GM12878 (cell line): ENCODE results near the gene ABCC4. TPM values are rescaled to one million over a fixed set of nuclear protein-coding genes. Genes with fewer than 3 reads are reported as not detected.
A peak's percentile ranks its signal among the peaks of the same experiment; 100 is the strongest.

Source experiments
- ATAC-seq: fragments of 200-7000 bp; cut with Tn5 transposase; 3 replicates; pipeline ENCODE4 v1.9.1; 2020; ENCODE audit warnings: mild to moderate bottlenecking, moderate library complexity
- BruUV-seq: library from RNA; stranded (reverse); fragments of 400-500 nt; replicated peaks from 2 replicates; lab custom pipeline; 2021; lab: Mats Ljungman, UMichigan
- CTCF ChIA-PET: fragments of 300-600 bp; sonication (Branson Sonifier 250); formaldehyde crosslinking; extraction: SDS; loops from one replicate; lab custom pipeline; 2021; ENCODE audit warnings: inconsistent platforms; lab: Yijun Ruan, JAX
- POLR2A ChIA-PET: fragments of 350-600 bp; formaldehyde crosslinking; extraction: SDS; loops from one replicate; lab custom pipeline; 2021; ENCODE audit warnings: inconsistent platforms; lab: Charles Lee
- RAD21 ChIA-PET: fragments of 300-600 bp; sonication (Branson Sonifier 250); formaldehyde crosslinking; loops from one replicate; lab custom pipeline; 2023; ENCODE audit warnings: antibody characterized with exemption; ENCODE audit not compliant: unreplicated experiment; lab: Charles Lee
- SMC1A ChIA-PET: fragments of 300-600 bp; sonication (Branson Sonifier 250); formaldehyde crosslinking; loops from one replicate; lab custom pipeline; 2023; ENCODE audit not compliant: unreplicated experiment, uncharacterized antibody; lab: Charles Lee
- DNase-seq: peaks from one replicate; pipeline ENCODE4 v3.0.0-alpha.2; 2011; ENCODE audit warnings: low read depth, low spot score
- FAIRE-seq: peaks from 3 replicates; lab custom pipeline; 2011; peaks lifted over from hg19 to GRCh38; lab: Jason Lieb, UNC
- H2AFZ ChIP-seq: 2 replicates; pipeline ENCODE4 v1.6.0; 2011; ENCODE audit warnings: low read depth, low read length, control low read depth; ENCODE audit not compliant: control insufficient read depth
- H3K27ac ChIP-seq: 2 replicates; pipeline ENCODE4 v1.5.1; 2011; ENCODE audit warnings: control low read depth; ENCODE audit not compliant: control insufficient read depth, insufficient read depth
- H3K27me3 ChIP-seq, 2 experiments: replicated peaks in 1 of 2; 2 replicates each; pipeline versions ENCODE4 v1.6.0 to v1.6.1; 2011; ENCODE audit warnings: low read length in 1 of 2; ENCODE audit not compliant: control insufficient read depth in 2 of 2, insufficient read depth in 2 of 2
- H3K36me3 ChIP-seq, 2 experiments: 2 replicates each; pipeline ENCODE4 v1.5.1; 2011; ENCODE audit warnings: low read length in 1 of 2; ENCODE audit not compliant: control insufficient read depth in 2 of 2, insufficient read depth in 2 of 2
- H3K4me1 ChIP-seq: 2 replicates; pipeline ENCODE4 v1.6.1; 2011; ENCODE audit warnings: mild to moderate bottlenecking, low read length, moderate library complexity, mixed read lengths; ENCODE audit not compliant: control insufficient read depth, insufficient read depth
- H3K4me2 ChIP-seq: 2 replicates; pipeline ENCODE4 v1.6.0; 2011; ENCODE audit warnings: control low read depth; ENCODE audit not compliant: control insufficient read depth, insufficient read depth
- H3K4me3 ChIP-seq: fragments of 200-600 bp; sonication (generic); 2 replicates; pipeline ENCODE4 v1.5.1; 2016
- H3K79me2 ChIP-seq: 2 replicates; pipeline ENCODE4 v1.6.0; 2011; ENCODE audit warnings: low read length; ENCODE audit not compliant: control insufficient read depth, insufficient read depth
- H3K9ac ChIP-seq: 2 replicates; pipeline ENCODE4 v1.8.0; 2011; ENCODE audit warnings: low read length, control low read depth, mixed read lengths; ENCODE audit not compliant: control insufficient read depth, insufficient read depth
- H3K9me3 ChIP-seq: replicated peaks from 3 replicates; pipeline ENCODE4 v1.5.1; 2011; ENCODE audit warnings: mild to moderate bottlenecking, low read length; ENCODE audit not compliant: control insufficient read depth, insufficient read depth
- H4K20me1 ChIP-seq: 2 replicates; pipeline ENCODE4 v1.6.0; 2011; ENCODE audit not compliant: control insufficient read depth, insufficient read depth
- DPF2 ChIP-seq: fragments of 450-650 bp; IDR thresholded peaks from 2 replicates; pipeline ENCODE4 v1.6.1; 2017; ENCODE audit warnings: mild to moderate bottlenecking
- EGR1 ChIP-seq, 2 experiments: IDR thresholded peaks; 1 replicate in 1 of 2; 2 replicates in 1 of 2; pipeline ENCODE4 v1.6.1; 2011 to 2012; ENCODE audit warnings: low read depth in 2 of 2, low read length in 2 of 2, borderline replicate concordance in 1 of 2, mild to moderate bottlenecking in 1 of 2, moderate library complexity in 1 of 2
- FOXM1 ChIP-seq: IDR thresholded peaks from 2 replicates; pipeline ENCODE4 v1.6.1; 2012; ENCODE audit warnings: low read depth, mild to moderate bottlenecking, inconsistent platforms, low read length, moderate library complexity
- IKZF1 ChIP-seq: fragments of 450-650 bp; conservative IDR thresholded peaks from 2 replicates; pipeline ENCODE4 v1.6.1; 2017; ENCODE audit warnings: antibody characterized with exemption, mild to moderate bottlenecking
- MXI1 ChIP-seq: fragments of 150-350 bp; IDR thresholded peaks from 2 replicates; pipeline ENCODE4 v1.6.1; 2011; ENCODE audit warnings: low read depth, mild to moderate bottlenecking, inconsistent platforms, low read length, improper control_type of control experiment
- PML ChIP-seq: IDR thresholded peaks from 2 replicates; pipeline ENCODE4 v1.6.1; 2012; ENCODE audit warnings: low read length, inconsistent platforms
- RUNX3 ChIP-seq: IDR thresholded peaks from 2 replicates; pipeline ENCODE4 v1.6.1; 2012; ENCODE audit warnings: low read length, inconsistent platforms
- WGBS: methylation state at CpG from one replicate; pipeline ENCODE4 v1.1.6; 2016; ENCODE audit warnings: low lambda C conversion rate; ENCODE audit not compliant: insufficient replicate concordance, insufficient coverage; ENCODE audit errors: missing lambda C conversion rate; 5-methylcytosine and 5-hydroxymethylcytosine counted together
- in situ Hi-C: fragments of 300-500 bp; cut with MboI; formaldehyde crosslinking; loops from 9 replicates; pipeline ENCODE4 v1.14.3; 2018; ENCODE audit warnings: mixed read lengths
- intact Hi-C: fragments of 100-400 bp; cut with micrococcal nuclease; formaldehyde crosslinking; loops from one replicate; pipeline ENCODE4 v1.14.2; 2022; ENCODE audit not compliant: unreplicated experiment
- polyA plus RNA-seq, 11 experiments: library from polyadenylated mRNA; depleted of rRNA in 4 of 11; unstranded in 6 of 11; stranded (reverse) in 5 of 11; fragments of >200 nt; fragmentation: Nextera tagmentation in 4 of 11; fragmentation: Illumina TruSeq in 1 of 11; extraction: Ambion mirVana in 4 of 11; extraction: Trizol in 1 of 11; gene quantifications; 1 replicate in 1 of 11; 2 replicates in 10 of 11; pipeline versions ENCODE4 v1.2.1 to v1.2.3, GENCODE V29; 2011 to 2016; ENCODE audit warnings: inconsistent platforms in 2 of 11, missing spikeins in 2 of 11, low read depth in 1 of 11
- total RNA-seq, 4 experiments: library from RNA; depleted of rRNA in 3 of 4; stranded (reverse); fragments of >200 nt in 3 of 4; fragmentation: Illumina TruSeq in 1 of 4; extraction: Trizol in 1 of 4; gene quantifications; 2 replicates each; pipeline versions ENCODE4 v1.2.1 to v1.2.3, GENCODE V29; 2013 to 2021

Gene ABCC4
- total and polyA plus RNA-seq, 10 of the 15 experiments (the other 5 are each of a cell fraction or from before 2014, with no cell fraction given) = 7.2 to 44.4 (median 24.1) TPM

DNA sequence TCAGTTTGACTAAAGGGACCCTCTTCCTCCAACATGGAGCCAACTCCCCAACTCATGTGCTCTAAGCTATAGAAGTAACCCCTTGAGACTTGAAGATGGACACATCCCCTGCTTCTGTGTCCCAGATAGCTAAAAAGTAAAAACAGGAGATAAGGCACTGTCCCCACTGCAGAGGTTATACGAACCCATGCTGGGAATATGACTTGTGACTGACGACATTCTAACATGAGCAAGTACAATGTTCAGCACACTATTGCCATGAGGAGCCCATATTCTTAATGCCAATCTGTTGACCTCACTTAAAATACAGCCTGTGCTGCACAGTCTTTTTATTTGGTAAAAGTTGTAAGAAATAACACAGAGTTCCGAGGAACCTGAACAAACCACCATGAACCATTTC is 71.4 kb downstream of the ABCC4 start:
- H3K27ac ChIP-seq = no peak overlapping the region
- in situ Hi-C loops = no loop called here
- CTCF ChIA-PET = interaction anchor here (0.7 to 10.6 kb wide), 6 partner anchors 10 to 174 kb away, joined by 3 to 107 read pairs (median 4); partner anchors contain the start of gene ABCC4
- intact Hi-C loops = no loop called here
- 78% methylated on average over 3 of the region's 3 CpGs for WGBS
- H2AFZ ChIP-seq = no peak overlapping the region
- POLR2A ChIA-PET = interaction anchor here (0.9 to 3.4 kb wide), 6 partner anchors 10 to 71 kb away, joined by 3 to 18 read pairs (median 4); no protein-coding TSS in a partner anchor
- no peak overlapping the region for H3K4me3 ChIP-seq
- H4K20me1 ChIP-seq = no peaks in the 10 kb centered on the region
- RAD21 ChIA-PET = interaction anchor here (1.0 to 5.1 kb wide), 5 partner anchors 9 to 68 kb away, joined by 3 to 79 read pairs (median 4); partner anchors contain the start of gene ABCC4
- TF ChIP-seq PML (no peak), DPF2 (no peak), MXI1 (no peak), FOXM1 (no peak)
- no peak overlapping the region for H3K4me2 ChIP-seq
- H3K4me1 ChIP-seq = peaks cover 42% of the 10 kb centered on the region
- H3K9me3 ChIP-seq = no peaks in the 10 kb centered on the region
- H3K79me2 ChIP-seq = peaks cover 23% of the 10 kb centered on the region
- ATAC-seq = no peak
- no peaks in the 10 kb centered on the region for H3K27me3 ChIP-seq
- no peak for FAIRE-seq
- BruUV-seq = no TSS peak
- no peak overlapping the region for H3K9ac ChIP-seq
- DNase-seq = no peak
- SMC1A ChIA-PET = interaction anchor here (0.7 to 9.7 kb wide), 10 partner anchors 10 to 169 kb away, joined by 3 to 109 read pairs (median 4); no protein-coding TSS in a partner anchor
- H3K36me3 ChIP-seq = peaks cover 1 to 10% of the 10 kb centered on the region in 2 experiments; a peak in 1 of 4 replicates

DNA sequence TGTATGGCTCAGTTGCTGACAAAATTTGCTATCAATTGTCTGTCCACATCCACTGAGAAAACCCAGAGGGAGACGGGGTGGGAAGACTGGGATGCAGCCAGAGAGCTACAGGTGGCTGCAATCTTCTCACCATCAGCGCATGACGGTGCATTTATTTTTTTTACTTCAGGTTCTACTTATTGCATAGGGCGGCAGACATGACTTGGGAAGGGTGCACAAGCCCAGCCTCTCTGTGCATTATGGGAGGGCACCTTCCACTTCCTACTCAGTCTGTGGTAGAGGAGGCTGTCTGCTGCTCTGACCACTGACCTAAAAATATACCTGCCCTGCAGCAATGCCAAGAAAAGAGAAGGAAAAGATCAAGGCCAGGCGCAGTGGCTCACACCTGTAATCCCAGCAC is 73.1 kb downstream of the ABCC4 start:
- peak overlapping the region; percentile 52 for H3K4me2 ChIP-seq
- peak overlapping the region; percentile 98 for H3K27ac ChIP-seq
- H3K79me2 ChIP-seq = peaks cover 25% of the 10 kb centered on the region
- 63% methylated on average over 5 of the region's 5 CpGs for WGBS
- no peaks in the 10 kb centered on the region for H4K20me1 ChIP-seq
- in situ Hi-C loops = no loop called here
- ChIA-PET SMC1A (interaction anchor here (1.1 to 9.7 kb wide), 7 partner anchors 13 to 71 kb away, joined by 4 to 129 read pairs (median 28); partner anchors contain the start of gene ABCC4), POLR2A (interaction anchor here (1.0 to 6.9 kb wide), 5 partner anchors 11 to 71 kb away, joined by 3 to 54 read pairs (median 21); partner anchors contain the start of gene ABCC4), CTCF (interaction anchor here (0.7 to 10.6 kb wide), 4 partner anchors 47 to 133 kb away, joined by 3 to 107 read pairs (median 4); partner anchors contain the start of gene ABCC4), RAD21 (interaction anchor here (1.0 to 6.9 kb wide), 8 partner anchors 8 to 152 kb away, joined by 3 to 88 read pairs (median 32); partner anchors contain the start of gene ABCC4)
- no peaks in the 10 kb centered on the region; the same call in 2 of the 3 replicates for H3K9me3 ChIP-seq
- FAIRE-seq (no peak), ATAC-seq (peak; percentile 53), DNase-seq (no peak)
- no peak overlapping the region for H2AFZ ChIP-seq
- no peaks in the 10 kb centered on the region for H3K27me3 ChIP-seq
- 0 out of 2 replicates have a peak overlapping the region, but pooled peaks have one; percentile 19 for H3K4me3 ChIP-seq
- peaks cover 1 to 12% of the 10 kb centered on the region in 2 experiments; a peak in 1 of 4 replicates for H3K36me3 ChIP-seq
- TF ChIP-seq RUNX3 (peak; percentile 26; the same call in 1 of the 2 replicates), EGR1 (IDR thresholded peaks at IDR 0.05; ENCODE audit: borderline replicate concordance in 1 of 2, low read depth in 2 of 2, low read length in 2 of 2) (no peak), IKZF1 (0 out of 2 replicates have a peak, but pooled peaks have one; percentile 19)
- intact Hi-C loops = no loop called here
- no TSS peak for BruUV-seq
- H3K4me1 ChIP-seq = peaks cover 27% of the 10 kb centered on the region
- H3K9ac ChIP-seq = peak overlapping the region; percentile 15; the same call in 1 of the 2 replicates
